GM19099 (cell line): ENCODE measurements around the gene SHMT2.

Experiments used
- POLR2A ChIP-seq: IDR thresholded peaks from 3 replicates; pipeline ENCODE4 v1.6.1; 2011; ENCODE audit warnings: low read depth; ENCODE audit not compliant: insufficient read length; ENCODE audit errors: extremely low read depth

Gene SHMT2

DNA sequence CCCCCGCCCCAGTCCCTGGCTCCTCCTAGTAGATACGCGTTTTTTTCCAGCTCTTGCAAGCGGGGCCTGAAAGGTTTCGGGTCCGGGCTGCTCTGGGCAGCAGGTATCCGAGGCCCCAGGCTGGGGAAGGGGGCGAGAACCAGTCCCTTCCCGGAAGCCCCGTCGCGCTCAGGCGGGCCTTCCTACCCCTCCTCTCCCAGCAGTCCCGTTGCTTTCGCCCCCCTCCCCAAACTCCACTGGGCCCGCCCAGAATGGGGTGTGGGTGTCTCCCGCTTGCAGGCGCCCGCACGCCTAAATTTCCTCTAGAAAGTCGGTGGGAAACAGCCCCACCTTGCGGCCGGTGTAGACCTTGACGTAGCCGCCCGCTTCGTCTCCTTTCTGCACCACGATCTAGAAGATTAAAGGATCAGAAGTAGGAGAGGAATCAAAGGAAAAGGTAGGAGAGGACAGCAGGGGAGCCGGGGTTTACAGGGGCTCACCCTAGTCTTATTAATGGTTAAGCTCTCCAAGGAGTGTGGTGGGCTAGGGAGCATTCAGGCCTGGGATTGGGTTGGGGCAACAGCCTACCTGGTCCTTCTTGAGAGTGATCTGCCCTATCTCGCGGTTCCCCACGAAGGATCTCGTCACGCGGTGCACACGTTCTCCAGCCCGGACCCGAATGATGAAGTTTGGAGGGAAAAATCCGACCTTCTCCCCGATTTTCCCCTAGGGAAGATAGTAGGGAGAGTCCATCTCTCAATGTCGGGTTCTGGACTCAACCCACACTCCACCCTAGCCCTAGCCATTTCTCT is 14.2 kb downstream of the SHMT2 start:
- no peak for TF ChIP-seq POLR2A

DNA sequence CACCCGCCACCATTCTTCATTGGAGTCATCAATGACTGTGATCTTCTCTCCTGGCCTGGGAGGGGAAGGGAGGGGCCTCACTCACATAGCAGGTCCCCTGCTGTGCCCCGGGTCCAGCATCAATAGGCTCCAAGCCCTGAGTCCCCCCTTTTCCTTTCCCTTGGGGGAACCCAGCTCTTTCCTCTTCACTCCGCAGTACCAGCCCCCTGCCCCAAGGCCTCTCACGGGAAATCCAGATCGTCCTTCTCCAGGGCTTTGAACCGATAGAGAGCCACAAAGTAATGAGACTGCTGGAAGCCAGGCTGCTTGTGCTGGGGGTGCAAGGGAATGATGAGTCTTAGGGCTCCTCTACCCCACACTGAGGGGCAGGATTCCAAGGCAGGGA is 14.8 kb downstream of the SHMT2 start:
- no peak for TF ChIP-seq POLR2A

- TF ChIP-seq POLR2A: no peak
Observed at GRCh38 chr12:57247041-57247440, 17.5 kb downstream of the SHMT2 start.

- TF ChIP-seq POLR2A: no peak
Observed at GRCh38 chr12:57248934-57249742, 19.6 kb downstream of the SHMT2 start.

DNA sequence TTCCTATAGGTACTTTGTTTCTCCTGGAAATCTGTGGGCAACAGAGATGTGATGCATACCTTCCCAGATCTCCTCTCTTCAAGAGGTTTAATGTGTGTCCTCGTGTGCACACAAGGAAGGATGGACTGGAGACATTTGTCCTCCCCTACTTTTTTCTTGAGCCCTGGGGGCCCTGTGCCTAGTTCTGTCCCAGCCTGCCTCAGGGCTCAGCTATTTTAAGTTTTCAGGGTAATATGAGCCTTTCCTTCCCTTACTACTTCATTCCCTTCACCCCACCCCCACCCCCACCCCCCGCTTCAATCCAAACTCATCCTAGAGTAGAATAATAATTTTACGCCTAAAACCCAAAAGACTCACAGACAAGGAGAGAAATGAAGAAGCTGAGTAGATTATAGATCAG is 21.0 kb downstream of the SHMT2 start:
- no peak for TF ChIP-seq POLR2A

- TF ChIP-seq POLR2A: no peak
Observed at GRCh38 chr12:57250956-57251355, 21.4 kb downstream of the SHMT2 start, which contains the start of gene STAC3. TSS of gene STAC3 (minus strand) at chr12:57251187. CDS start at chr12:57249636, 1,551 bp downstream.

- no peak for TF ChIP-seq POLR2A
Observed at GRCh38 chr12:57254506-57255280, 25.2 kb downstream of the SHMT2 start.

- TF ChIP-seq POLR2A: no peak
Observed at GRCh38 chr12:57255916-57256315, 26.4 kb downstream of the SHMT2 start.

DNA sequence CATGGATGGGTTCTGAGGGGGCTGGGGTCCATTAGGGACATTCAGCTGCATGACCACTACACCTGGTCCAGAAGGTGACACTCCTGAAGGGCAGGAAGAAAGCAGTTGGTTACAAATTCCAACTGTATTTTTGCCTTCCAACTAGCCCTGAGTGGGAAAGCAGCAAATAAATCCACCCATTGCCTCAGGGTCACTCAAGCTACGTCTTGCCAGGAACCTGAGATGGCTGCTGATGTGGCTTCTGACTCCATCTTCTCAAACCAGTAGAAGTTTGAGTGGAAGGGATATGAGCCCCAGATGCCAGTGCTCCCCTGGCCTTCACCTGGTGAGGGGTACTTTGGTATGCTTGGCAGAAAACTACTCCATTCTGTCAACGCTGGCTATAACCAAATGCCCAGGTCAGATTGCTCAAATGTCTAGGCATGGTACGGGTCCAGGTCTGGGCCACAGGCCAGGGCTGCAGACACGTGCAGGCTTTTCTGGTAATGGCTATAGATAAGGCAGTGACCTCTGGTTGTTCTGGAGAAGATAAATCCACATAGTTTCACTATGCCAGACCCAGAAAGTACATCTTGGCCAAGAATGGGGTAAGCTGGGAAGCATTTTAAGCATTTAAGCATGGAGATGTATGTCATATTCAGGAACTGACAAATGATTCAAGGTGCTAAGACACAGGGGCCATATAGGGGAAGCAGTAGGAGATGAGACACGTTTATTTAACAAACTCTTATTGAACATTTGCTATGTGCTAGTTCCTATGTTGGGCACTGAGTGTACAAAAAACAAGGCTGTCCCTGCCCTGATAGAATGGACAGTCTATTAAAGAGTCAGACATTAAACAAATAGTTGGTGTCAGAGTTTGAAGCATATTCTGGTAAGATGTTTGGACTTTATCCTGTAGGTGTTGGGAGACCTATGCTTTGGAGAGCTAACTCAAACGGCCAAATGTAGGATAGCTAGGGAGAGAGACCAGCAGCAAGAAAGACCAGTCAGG is 29.8 kb downstream of the SHMT2 start:
- TF ChIP-seq POLR2A: no peak

GRCh38 chr12:57260366-57260765 is 30.9 kb downstream of the SHMT2 start:
- no peak for TF ChIP-seq POLR2A

- TF ChIP-seq POLR2A: no peak
Observed at GRCh38 chr12:57261428-57261865, 31.9 kb downstream of the SHMT2 start.

DNA sequence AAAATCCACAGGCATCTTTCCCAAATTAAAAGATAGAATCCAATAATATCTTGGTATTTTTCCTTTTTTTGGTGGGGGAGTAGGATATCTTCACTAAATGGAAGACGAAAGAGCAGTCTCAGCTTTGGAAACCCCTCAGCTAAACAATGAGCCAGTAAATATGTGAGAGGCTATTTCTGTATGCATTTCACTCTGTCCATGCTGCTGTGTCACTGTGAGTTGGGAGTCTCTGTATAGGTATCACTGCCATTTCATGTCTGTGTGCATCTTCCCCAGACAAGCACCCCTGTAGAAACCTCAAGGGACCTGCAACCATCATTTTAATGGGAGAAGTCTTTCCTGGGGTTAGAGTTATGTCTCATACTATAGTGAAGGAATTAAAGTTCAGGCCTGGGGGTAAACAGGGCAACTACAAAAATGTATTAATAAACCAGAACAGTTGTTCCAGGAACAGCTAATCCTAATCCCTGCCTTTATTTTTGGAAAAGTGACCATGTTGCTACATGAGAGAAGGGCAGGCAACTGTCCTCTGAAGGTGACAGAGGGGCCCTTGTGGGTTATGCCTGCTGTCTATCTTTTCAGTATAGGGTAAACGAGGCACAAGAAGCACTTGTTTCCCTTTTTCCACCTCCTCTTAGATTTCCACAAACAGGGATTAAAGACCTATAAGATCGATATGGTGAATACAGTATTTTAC is 32.8 kb downstream of the SHMT2 start:
- no peak for TF ChIP-seq POLR2A

DNA sequence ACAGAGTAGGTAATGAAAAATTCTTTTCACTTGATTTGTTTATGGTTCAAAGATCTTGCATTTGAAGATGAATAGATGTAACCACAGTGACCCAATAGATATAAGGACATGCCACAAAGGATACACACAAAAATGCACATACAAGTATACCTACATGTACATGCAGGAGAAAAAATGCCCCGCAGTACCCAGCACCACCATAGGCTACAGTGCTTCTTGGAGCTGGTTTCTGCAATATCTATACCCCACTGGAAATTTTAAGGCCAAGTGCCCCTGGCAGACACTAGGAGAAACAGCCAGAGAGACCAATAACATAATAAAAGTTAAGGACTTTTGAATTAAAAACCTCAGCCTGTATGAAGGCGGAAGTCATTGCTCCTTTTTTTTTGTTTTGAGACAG is 33.6 kb downstream of the SHMT2 start:
- no peak for TF ChIP-seq POLR2A
